ENCODE results near the gene IGFBP3. TPM values are rescaled to one million over a fixed set of nuclear protein-coding genes. Genes with fewer than 3 reads are reported as not detected.

Gene IGFBP3, protein sequence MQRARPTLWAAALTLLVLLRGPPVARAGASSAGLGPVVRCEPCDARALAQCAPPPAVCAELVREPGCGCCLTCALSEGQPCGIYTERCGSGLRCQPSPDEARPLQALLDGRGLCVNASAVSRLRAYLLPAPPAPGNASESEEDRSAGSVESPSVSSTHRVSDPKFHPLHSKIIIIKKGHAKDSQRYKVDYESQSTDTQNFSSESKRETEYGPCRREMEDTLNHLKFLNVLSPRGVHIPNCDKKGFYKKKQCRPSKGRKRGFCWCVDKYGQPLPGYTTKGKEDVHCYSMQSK
- total RNA-seq: 763 TPM

DNA sequence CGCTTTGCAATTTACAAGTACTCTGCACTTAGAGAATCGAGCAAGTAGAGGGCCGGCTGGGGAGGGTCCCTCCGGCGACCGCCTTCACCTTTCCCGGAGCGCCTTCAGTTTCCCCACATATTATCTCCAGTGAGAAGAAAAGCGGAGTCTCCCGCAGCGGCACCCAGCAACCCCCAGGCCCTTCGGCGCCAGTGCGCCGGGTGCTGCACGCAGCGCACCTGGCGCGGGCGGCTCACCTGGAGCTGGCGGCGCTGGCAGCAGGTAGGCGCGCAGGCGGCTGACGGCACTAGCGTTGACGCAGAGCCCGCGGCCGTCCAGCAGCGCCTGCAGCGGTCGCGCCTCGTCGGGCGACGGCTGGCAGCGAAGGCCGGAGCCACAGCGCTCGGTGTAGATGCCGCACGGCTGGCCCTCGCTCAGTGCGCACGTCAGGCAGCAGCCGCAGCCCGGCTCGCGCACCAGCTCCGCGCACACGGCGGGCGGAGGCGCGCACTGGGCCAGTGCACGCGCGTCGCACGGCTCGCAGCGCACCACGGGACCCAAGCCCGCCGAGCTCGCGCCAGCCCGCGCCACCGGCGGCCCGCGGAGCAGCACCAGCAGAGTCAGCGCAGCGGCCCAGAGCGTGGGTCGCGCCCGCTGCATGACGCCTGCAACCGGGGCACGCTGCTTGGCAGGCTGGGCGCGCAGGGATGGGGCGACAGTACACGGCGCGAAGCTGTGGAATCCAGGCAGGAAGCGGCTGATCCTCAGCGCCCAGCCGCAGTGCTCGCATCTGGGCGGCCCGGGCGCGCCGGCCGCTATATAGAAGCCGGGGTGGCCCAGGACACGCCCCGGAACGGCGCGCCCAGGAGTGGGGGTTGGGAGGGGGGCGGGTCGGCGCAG, at the start of gene IGFBP3:
TSS of gene IGFBP3 (minus strand) at position 771 of the 879 bp plus-strand sequence. CDS start at position 639, 132 bp downstream.
- H3K27me3 ChIP-seq: no peaks in the 10 kb centered on the region
- peaks cover 10 to 12% of the 10 kb centered on the region in 2 donors for H3K36me3 ChIP-seq
- H3K4me3 ChIP-seq: peak within 1 kb of the TSS; percentile 61 to 85
- TF ChIP-seq, protein P1, sequence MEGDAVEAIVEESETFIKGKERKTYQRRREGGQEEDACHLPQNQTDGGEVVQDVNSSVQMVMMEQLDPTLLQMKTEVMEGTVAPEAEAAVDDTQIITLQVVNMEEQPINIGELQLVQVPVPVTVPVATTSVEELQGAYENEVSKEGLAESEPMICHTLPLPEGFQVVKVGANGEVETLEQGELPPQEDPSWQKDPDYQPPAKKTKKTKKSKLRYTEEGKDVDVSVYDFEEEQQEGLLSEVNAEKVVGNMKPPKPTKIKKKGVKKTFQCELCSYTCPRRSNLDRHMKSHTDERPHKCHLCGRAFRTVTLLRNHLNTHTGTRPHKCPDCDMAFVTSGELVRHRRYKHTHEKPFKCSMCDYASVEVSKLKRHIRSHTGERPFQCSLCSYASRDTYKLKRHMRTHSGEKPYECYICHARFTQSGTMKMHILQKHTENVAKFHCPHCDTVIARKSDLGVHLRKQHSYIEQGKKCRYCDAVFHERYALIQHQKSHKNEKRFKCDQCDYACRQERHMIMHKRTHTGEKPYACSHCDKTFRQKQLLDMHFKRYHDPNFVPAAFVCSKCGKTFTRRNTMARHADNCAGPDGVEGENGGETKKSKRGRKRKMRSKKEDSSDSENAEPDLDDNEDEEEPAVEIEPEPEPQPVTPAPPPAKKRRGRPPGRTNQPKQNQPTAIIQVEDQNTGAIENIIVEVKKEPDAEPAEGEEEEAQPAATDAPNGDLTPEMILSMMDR (IDR thresholded peaks at IDR 0.05): no peak
- no peaks in the 10 kb centered on the region for H3K9me3 ChIP-seq
- intact Hi-C loops (cut with DNase I): loop anchor here (5.0 to 10.0 kb wide), 2 partner anchors 682 to 834 kb away; no protein-coding TSS in a partner anchor
- peaks cover 0 to 44% of the 10 kb centered on the region in 2 donors for H3K4me1 ChIP-seq
- DNase-seq (ENCODE audit: low spot score in 2 of 2): peak in 1 of 2 donors; percentile 72
- H3K27ac ChIP-seq: peak within 1 kb of the TSS; percentile 65 to 72

DNA sequence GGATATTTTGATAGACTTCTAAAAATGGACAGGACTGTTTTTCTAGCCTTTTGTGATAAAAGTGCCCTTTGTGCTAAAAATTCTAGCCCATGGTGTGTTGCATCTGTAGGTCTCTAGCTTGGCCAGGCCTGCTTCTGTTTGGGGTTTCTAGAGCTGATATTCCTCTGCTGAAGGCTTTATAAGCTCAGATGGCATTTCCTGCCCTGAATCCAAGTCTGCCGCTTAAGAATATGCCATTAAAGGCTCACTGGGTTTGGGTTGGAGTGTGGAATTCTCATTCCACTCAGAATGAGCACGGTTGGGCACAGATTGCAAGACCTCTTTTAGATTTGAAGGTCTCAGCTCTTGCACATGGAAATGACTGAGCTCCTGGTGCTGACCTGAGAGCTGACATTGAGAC, 49.4 kb upstream of the IGFBP3 start:
- Histone ChIP-seq H3K9me3 (no peaks in the 10 kb centered on the region), H3K4me1 (peaks cover 0 to 13% of the 10 kb centered on the region in 2 donors), H3K36me3 (no peaks in the 10 kb centered on the region), H3K4me3 (no peak overlapping the region), H3K27ac (peak overlapping the region; percentile 61 to 79), H3K27me3 (no peaks in the 10 kb centered on the region)
- TF ChIP-seq, protein P1 (IDR thresholded peaks at IDR 0.05): no peak
- intact Hi-C loops (cut with DNase I): loop anchor here (2.0 kb wide), 1 partner anchor 14 kb away; no protein-coding TSS in a partner anchor
- no peak for DNase-seq (ENCODE audit: low spot score in 2 of 2)

- Histone ChIP-seq H3K27me3 (no peaks in the 10 kb centered on the region), H3K36me3 (no peaks in the 10 kb centered on the region), H3K9me3 (no peaks in the 10 kb centered on the region), H3K4me1 (peaks cover 0 to 13% of the 10 kb centered on the region in 2 donors), H3K4me3 (no peak overlapping the region), H3K27ac (peak overlapping the region; percentile 61 to 79)
- TF ChIP-seq, protein P1 (IDR thresholded peaks at IDR 0.05): no peak
- intact Hi-C loops (cut with DNase I): loop anchor here (2.0 kb wide), 1 partner anchor 15 kb away; no protein-coding TSS in a partner anchor
- DNase-seq (ENCODE audit: low spot score in 2 of 2): no peak
These were observed 48.9 kb upstream of the IGFBP3 start for GRCh38 chr7:45969940-45970339.

- H3K36me3 ChIP-seq: no peaks in the 10 kb centered on the region
- DNase-seq (ENCODE audit: low spot score in 2 of 2): peak in 1 of 2 donors; percentile 25
- TF ChIP-seq, protein P1 (IDR thresholded peaks at IDR 0.05): no peak
- intact Hi-C loops (cut with DNase I): no loop called here
- H3K9me3 ChIP-seq: no peaks in the 10 kb centered on the region
- H3K4me1 ChIP-seq: peaks cover 0 to 13% of the 10 kb centered on the region in 2 donors
- H3K27me3 ChIP-seq: no peaks in the 10 kb centered on the region
- H3K4me3 ChIP-seq: no peak overlapping the region
- peak overlapping the region; percentile 61 to 79 for H3K27ac ChIP-seq
These were observed 47.9 kb upstream of the IGFBP3 start for GRCh38 chr7:45968856-45969541.

DNA sequence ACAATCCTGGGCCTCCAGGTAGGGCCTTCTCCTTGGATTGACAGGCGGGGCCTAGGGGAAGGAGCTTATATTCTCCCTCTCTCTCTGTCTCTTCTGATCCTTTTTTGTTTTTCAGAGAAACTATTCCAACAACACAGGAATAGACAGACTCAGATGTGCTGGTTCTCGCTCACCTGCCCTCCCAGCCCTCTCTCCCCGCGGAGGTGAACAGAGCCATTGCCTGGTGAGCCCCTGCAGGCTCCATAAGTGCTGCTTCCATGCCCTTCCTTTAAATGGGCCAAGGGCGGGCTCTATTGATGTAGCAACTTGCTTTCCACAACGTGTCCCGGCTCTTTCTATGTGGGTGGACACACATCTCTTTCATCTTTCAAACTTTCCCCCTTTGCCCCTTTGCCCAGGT, 47.2 kb upstream of the IGFBP3 start:
- Histone ChIP-seq H3K27me3 (no peaks in the 10 kb centered on the region), H3K27ac (no peak overlapping the region), H3K4me3 (no peak overlapping the region), H3K36me3 (no peaks in the 10 kb centered on the region), H3K9me3 (no peaks in the 10 kb centered on the region), H3K4me1 (peaks cover 0 to 13% of the 10 kb centered on the region in 2 donors)
- peak in 1 of 2 donors; percentile 22 for DNase-seq (ENCODE audit: low spot score in 2 of 2)
- intact Hi-C loops (cut with DNase I): no loop called here
- TF ChIP-seq, protein P1 (IDR thresholded peaks at IDR 0.05): no peak
